OCI-LY7 (cell line): Measurements from ENCODE around the gene SERPINB2. TPM values are rescaled to one million over a fixed set of nuclear protein-coding genes. Genes with fewer than 3 reads are reported as not detected.
"Not testable (repeated sequence)": the region's sequence is repeated elsewhere in the genome, so short reads cannot be mapped to it uniquely, and the experiment has no call there.

ENCODE experiments used
- BruUV-seq: library from RNA; stranded (reverse); fragments of 400-500 nt; replicated peaks from 2 replicates; lab custom pipeline; 2021; lab: Mats Ljungman, UMichigan
- CTCF ChIA-PET: fragments of 300-600 bp; sonication (Branson Sonifier 250); formaldehyde crosslinking; loops from one replicate; lab custom pipeline; 2022; ENCODE audit warnings: antibody characterized with exemption; ENCODE audit not compliant: unreplicated experiment; lab: Charles Lee
- POLR2A ChIA-PET: fragments of 300-600 bp; sonication (Branson Sonifier 250); formaldehyde crosslinking; loops from one replicate; lab custom pipeline; 2022; ENCODE audit warnings: antibody characterized with exemption; lab: Charles Lee
- DNase-seq: peaks from one replicate; pipeline ENCODE4 v3.0.0-alpha.2; 2015; ENCODE audit warnings: low spot score
- H2AFZ ChIP-seq: fragments of 200-600 bp; sonication (generic), shearing (Covaris generic); 2 replicates; pipeline ENCODE4 v1.6.1; 2014; ENCODE audit warnings: mild to moderate bottlenecking, antibody characterized with exemption, low read length, moderate library complexity
- H3K27ac ChIP-seq: fragments of 200-600 bp; sonication (generic); 2 replicates; pipeline ENCODE4 v1.5.1; 2014; ENCODE audit warnings: mixed run types, low read depth, mild to moderate bottlenecking, moderate library complexity, low read length, inconsistent platforms; ENCODE audit not compliant: poor library complexity, severe bottlenecking
- H3K36me3 ChIP-seq: fragments of 200-600 bp; sonication (generic); 2 replicates; pipeline ENCODE4 v1.6.1; 2014; ENCODE audit warnings: mild to moderate bottlenecking, antibody characterized with exemption, low read length, moderate library complexity, mixed read lengths; ENCODE audit not compliant: insufficient read depth
- H3K4me1 ChIP-seq: fragments of 200-600 bp; sonication (generic); 2 replicates; pipeline ENCODE4 v1.5.1; 2014; ENCODE audit warnings: mild to moderate bottlenecking, low read length; ENCODE audit not compliant: insufficient read depth, poor library complexity, severe bottlenecking
- H3K4me2 ChIP-seq: fragments of 200-600 bp; sonication (generic); 2 replicates; pipeline ENCODE4 v1.6.1; 2014; ENCODE audit warnings: mild to moderate bottlenecking, low read length
- H3K4me3 ChIP-seq: fragments of 200-600 bp; sonication (generic); 2 replicates; pipeline ENCODE4 v1.5.1; 2014; ENCODE audit warnings: mild to moderate bottlenecking, low read depth, low read length; ENCODE audit not compliant: poor library complexity, severe bottlenecking
- H3K79me2 ChIP-seq: fragments of 200-600 bp; sonication (generic); 2 replicates; pipeline ENCODE4 v1.6.1; 2016; ENCODE audit warnings: low read depth, mild to moderate bottlenecking, low read length, moderate library complexity, mixed read lengths; ENCODE audit not compliant: insufficient read depth
- H3K9me2 ChIP-seq: fragments of 200-600 bp; sonication (generic); 2 replicates; pipeline ENCODE4 v1.6.1; 2016; ENCODE audit warnings: mild to moderate bottlenecking, low read length, mixed read lengths; ENCODE audit not compliant: insufficient read depth
- H3K9me3 ChIP-seq: fragments of 200-600 bp; sonication (generic); 2 replicates; pipeline ENCODE4 v1.6.1; 2014; ENCODE audit warnings: mild to moderate bottlenecking, mixed run types, low read length, mixed read lengths
- H4K20me1 ChIP-seq: fragments of 200-600 bp; sonication (generic); 2 replicates; pipeline ENCODE4 v1.6.1; 2014; ENCODE audit warnings: mild to moderate bottlenecking, antibody characterized with exemption, low read length, moderate library complexity, mixed read lengths; ENCODE audit not compliant: insufficient read depth
- CTCF ChIP-seq: fragments of 200-600 bp; sonication (generic); conservative IDR thresholded peaks from 2 replicates; pipeline ENCODE4 v1.5.1; 2014; ENCODE audit warnings: mild to moderate bottlenecking, antibody characterized with exemption, low read length, moderate library complexity, mixed read lengths
- EZH2phosphoT487 ChIP-seq: fragments of 200-600 bp; sonication (generic); IDR thresholded peaks from 2 replicates; pipeline ENCODE4 v1.6.1; 2018; ENCODE audit warnings: low read depth, borderline replicate concordance, mild to moderate bottlenecking, mixed run types, antibody characterized with exemption, low read length, moderate library complexity, mixed read lengths
- intact Hi-C: fragments of 100-400 bp; cut with micrococcal nuclease; formaldehyde crosslinking; loops from one replicate; pipeline ENCODE4 v1.10.0; 2022; ENCODE audit not compliant: unreplicated experiment
- total RNA-seq, 2 experiments: library from RNA; depleted of rRNA in 1 of 2; stranded (reverse); fragments of >200 nt in 1 of 2; shearing (Covaris generic) in 1 of 2; gene quantifications; 2 replicates each; pipeline ENCODE4 v1.2.3, GENCODE V29; 2014 to 2022

SERPINB2 gene
- total RNA-seq, 2 experiments from 2014 or later = not detected

GRCh38 chr18:63936932-63937393 lies 49.5 kb downstream of the SERPINB2 start:
- no peak overlapping the region for H3K27ac ChIP-seq
- POLR2A ChIA-PET = no interaction called here
- H3K4me3 ChIP-seq = no peak overlapping the region
- H3K4me2 ChIP-seq = peak overlapping the region; percentile 70; the same call in 1 of the 2 replicates
- peaks cover 4% of the 10 kb centered on the region for H3K4me1 ChIP-seq
- TF ChIP-seq EZH2phosphoT487 = no peak
- TF ChIP-seq CTCF = no peak
- intact Hi-C loops = no loop called here
- no peaks in the 10 kb centered on the region for H4K20me1 ChIP-seq
- H3K9me2 ChIP-seq = no peaks in the 10 kb centered on the region
- no peak overlapping the region; the same call in 1 of the 2 replicates for H2AFZ ChIP-seq
- CTCF ChIA-PET = no interaction called here
- BruUV-seq = no TSS peak
- H3K79me2 ChIP-seq = no peaks in the 10 kb centered on the region
- no peak for DNase-seq
- no peaks in the 10 kb centered on the region for H3K36me3 ChIP-seq
- H3K9me3 ChIP-seq = no peaks in the 10 kb centered on the region

- no peak for DNase-seq
- Histone ChIP-seq H3K9me3 (no peaks in the 10 kb centered on the region), H3K4me2 (no peak overlapping the region), H4K20me1 (no peaks in the 10 kb centered on the region), H3K27ac (no peak overlapping the region), H3K4me3 (no peak overlapping the region), H3K36me3 (no peaks in the 10 kb centered on the region), H3K79me2 (no peaks in the 10 kb centered on the region), H3K9me2 (no peaks in the 10 kb centered on the region), H2AFZ (no peak overlapping the region), H3K4me1 (peaks cover 4% of the 10 kb centered on the region)
- TF ChIP-seq EZH2phosphoT487 (no peak), CTCF (no peak)
- BruUV-seq = no TSS peak
- intact Hi-C loops = no loop called here
- ChIA-PET POLR2A (no interaction called here), CTCF (no interaction called here)
These were observed 52.5 kb downstream of the SERPINB2 start for GRCh38 chr18:63940008-63940407.

DNA sequence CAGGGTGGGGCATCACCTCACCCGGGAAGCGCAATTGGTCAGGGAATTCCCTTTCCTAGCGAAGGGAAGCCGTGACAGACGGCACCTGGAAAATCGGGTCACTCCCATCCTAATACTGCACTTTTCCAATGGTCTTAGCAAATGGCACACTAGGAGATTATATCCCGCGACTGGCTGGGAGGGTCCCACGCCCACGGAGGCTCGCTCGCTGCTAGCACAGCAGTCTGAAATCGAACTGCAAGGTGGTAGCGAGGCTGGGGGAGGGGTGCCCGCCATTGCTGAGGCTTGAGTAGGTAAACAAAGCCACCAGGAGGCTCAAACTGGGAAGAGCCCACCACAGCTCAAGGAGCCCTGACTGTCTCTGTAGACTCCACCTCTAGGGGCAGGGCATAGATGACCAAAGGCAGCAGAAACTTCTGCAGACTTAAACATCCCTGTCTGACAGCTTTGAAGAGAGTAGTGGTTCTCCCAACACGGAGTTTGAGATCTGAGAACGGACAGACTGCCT lies 53.1 kb downstream of the SERPINB2 start:
- POLR2A ChIA-PET, H3K9me2 ChIP-seq, CTCF ChIA-PET, H3K4me1 ChIP-seq, DNase-seq, intact Hi-C loops, H4K20me1 ChIP-seq, H3K9me3 ChIP-seq, H3K4me2 ChIP-seq, H2AFZ ChIP-seq, H3K36me3 ChIP-seq, BruUV-seq, H3K27ac ChIP-seq, H3K4me3 ChIP-seq, H3K79me2 ChIP-seq: not testable (repeated sequence)
